Measurements from ENCODE around the gene RAPSN. TPM values are rescaled to one million over a fixed set of nuclear protein-coding genes. Genes with fewer than 3 reads are reported as not detected.

RAPSN gene
- total RNA-seq = 1.7 TPM
- not detected for polyA plus RNA-seq

DNA sequence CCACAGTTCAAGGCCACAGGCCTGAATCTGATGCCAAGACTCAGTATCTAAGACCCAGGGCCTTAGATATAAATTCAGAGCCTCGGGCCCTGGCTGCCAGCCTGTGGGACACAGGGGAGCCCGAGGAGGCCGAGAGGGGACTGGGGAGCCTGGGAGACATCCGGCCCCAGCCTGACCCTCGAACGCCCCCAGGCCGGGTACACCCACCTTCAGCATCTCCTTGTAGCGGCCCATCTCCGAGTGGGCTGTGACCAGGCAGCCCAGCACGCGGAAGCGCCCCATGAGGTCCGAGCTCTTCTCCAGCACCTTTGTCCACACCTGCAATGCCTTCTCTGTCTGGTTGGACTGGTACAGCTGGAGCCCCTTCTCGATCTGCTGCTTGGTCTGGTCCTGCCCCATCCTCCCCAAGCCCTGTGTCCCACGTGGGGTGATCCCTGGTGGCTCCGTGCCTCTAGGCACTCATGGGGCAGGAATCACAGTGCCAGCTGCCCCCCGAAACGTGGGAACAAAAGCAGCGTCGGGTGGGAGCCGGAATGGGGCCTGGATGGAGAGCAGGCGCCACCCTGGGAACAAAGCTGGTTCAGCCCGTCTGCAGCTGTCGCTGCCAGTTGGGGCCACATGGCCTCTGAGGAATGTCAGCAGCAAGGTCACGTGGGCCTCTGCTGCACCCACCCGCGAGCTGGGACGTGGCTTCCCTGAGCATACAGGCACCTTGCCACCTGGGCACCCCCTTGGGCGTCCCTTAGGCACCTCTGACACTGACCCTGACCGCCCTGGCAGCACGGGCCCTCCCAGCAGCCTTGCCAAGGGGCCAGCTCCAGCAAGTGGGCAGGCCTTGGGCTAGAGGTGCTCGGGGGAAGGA, at the start of gene RAPSN:
Gene RAPSN (minus strand): TSS at position 571 of the 862 bp plus-strand sequence. CDS start 172 bp downstream, at position 399.
- Mint-ChIP-seq H3K27me3 (no peaks in the 10 kb centered on the region), H3K4me1 (no peaks in the 10 kb centered on the region), H3K4me3 (no peak within 1 kb of the TSS), H3K27ac (peak within 1 kb of the TSS in 1 of 3 donors; percentile 88), H3K36me3 (no peaks in the 10 kb centered on the region), H3K9me3 (peaks cover 0 to 2% (median 0%) of the 10 kb centered on the region in 7 donors)
- Histone ChIP-seq H3K36me3 (ENCODE audit: control insufficient read depth, insufficient read depth, low read length) (no peaks in the 10 kb centered on the region), H3K4me3 (ENCODE audit: low read depth, low read length) (no peak within 1 kb of the TSS), H3K4me1 (ENCODE audit: control insufficient read depth, insufficient read depth, low read length, poor library complexity, severe bottlenecking) (no peaks in the 10 kb centered on the region), H3K27me3 (ENCODE audit: control insufficient read depth, insufficient read depth, low read length) (no peaks in the 10 kb centered on the region), H3K9me3 (ENCODE audit: control insufficient read depth in 2 of 2, low read length in 2 of 2) (no peaks in the 10 kb centered on the region), H3K27ac (ENCODE audit: insufficient read depth, low read length, poor library complexity, severe bottlenecking) (no peak within 1 kb of the TSS)
- no peak for DNase-seq
- no peak for ATAC-seq (ENCODE audit: low read depth in 2 of 2)

DNA sequence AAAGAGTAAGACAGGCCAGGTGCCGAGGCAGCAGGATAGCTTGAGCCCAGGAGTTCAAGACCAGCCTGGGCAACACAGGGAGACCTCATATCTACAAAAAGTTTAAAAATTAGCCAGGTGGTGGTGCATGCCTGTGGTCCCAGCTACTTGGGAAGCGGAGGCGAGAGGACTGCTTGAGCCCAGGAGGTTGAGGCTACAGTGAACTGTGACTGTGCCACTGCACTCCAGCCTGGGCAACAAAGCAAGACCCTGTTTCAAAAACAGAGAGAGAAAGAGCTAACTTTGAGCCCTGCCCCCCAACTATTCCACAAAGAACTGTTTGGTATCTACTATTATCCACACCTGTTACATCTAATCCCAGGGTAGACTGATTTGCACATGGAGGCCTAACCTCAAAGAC, 49.2 kb upstream of the RAPSN start:
- Histone ChIP-seq H3K4me1 (ENCODE audit: control insufficient read depth, insufficient read depth, low read length, poor library complexity, severe bottlenecking) (peaks cover 3% of the 10 kb centered on the region), H3K27ac (ENCODE audit: insufficient read depth, low read length, poor library complexity, severe bottlenecking) (no peak overlapping the region), H3K36me3 (ENCODE audit: control insufficient read depth, insufficient read depth, low read length) (peaks cover 51% of the 10 kb centered on the region), H3K9me3 (ENCODE audit: control insufficient read depth in 2 of 2, low read length in 2 of 2) (no peaks in the 10 kb centered on the region), H3K4me3 (ENCODE audit: low read depth, low read length) (no peak overlapping the region), H3K27me3 (ENCODE audit: control insufficient read depth, insufficient read depth, low read length) (no peaks in the 10 kb centered on the region)
- Mint-ChIP-seq H3K4me3 (no peak overlapping the region), H3K27me3 (no peaks in the 10 kb centered on the region), H3K36me3 (peaks cover 16% of the 10 kb centered on the region), H3K27ac (peak overlapping the region in 1 of 3 donors; percentile 74), H3K9me3 (no peaks in the 10 kb centered on the region), H3K4me1 (peaks cover 22 to 48% (median 38%) of the 10 kb centered on the region in 4 donors)
- DNase-seq (no peak), ATAC-seq (ENCODE audit: low read depth in 2 of 2) (no peak)

DNA sequence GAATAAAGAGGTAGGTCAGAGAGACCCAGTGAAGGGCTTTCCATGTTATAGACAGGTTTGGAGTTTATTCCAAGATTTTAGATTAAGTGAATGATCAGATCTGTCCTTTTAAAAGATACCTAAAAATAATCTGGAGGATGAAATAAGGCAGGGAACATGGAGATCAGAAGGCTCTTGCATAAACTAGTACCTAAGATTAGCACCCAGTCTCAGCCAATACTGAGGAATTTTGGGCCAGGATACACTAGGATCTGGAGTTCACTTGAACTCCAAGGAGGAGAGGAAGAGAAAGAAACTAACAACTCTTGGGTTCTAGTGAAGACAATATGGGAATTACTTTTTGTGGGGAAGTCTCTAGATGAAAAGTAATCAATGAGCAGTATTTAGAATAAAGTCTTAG, 47.9 kb upstream of the RAPSN start:
- H3K4me3 Mint-ChIP-seq = no peak overlapping the region
- H3K9me3 Mint-ChIP-seq = no peaks in the 10 kb centered on the region
- peaks cover 21% of the 10 kb centered on the region for H3K36me3 Mint-ChIP-seq
- Histone ChIP-seq H3K36me3 (ENCODE audit: control insufficient read depth, insufficient read depth, low read length) (peaks cover 51% of the 10 kb centered on the region), H3K9me3 (ENCODE audit: control insufficient read depth in 2 of 2, low read length in 2 of 2) (no peaks in the 10 kb centered on the region), H3K27me3 (ENCODE audit: control insufficient read depth, insufficient read depth, low read length) (no peaks in the 10 kb centered on the region), H3K4me1 (ENCODE audit: control insufficient read depth, insufficient read depth, low read length, poor library complexity, severe bottlenecking) (peaks cover 3% of the 10 kb centered on the region), H3K27ac (ENCODE audit: insufficient read depth, low read length, poor library complexity, severe bottlenecking) (no peak overlapping the region), H3K4me3 (ENCODE audit: low read depth, low read length) (no peak overlapping the region)
- DNase-seq = no peak
- no peaks in the 10 kb centered on the region for H3K27me3 Mint-ChIP-seq
- ATAC-seq (ENCODE audit: low read depth in 2 of 2) = no peak
- H3K4me1 Mint-ChIP-seq = peaks cover 22 to 43% (median 32%) of the 10 kb centered on the region in 4 donors
- no peak overlapping the region for H3K27ac Mint-ChIP-seq

DNA sequence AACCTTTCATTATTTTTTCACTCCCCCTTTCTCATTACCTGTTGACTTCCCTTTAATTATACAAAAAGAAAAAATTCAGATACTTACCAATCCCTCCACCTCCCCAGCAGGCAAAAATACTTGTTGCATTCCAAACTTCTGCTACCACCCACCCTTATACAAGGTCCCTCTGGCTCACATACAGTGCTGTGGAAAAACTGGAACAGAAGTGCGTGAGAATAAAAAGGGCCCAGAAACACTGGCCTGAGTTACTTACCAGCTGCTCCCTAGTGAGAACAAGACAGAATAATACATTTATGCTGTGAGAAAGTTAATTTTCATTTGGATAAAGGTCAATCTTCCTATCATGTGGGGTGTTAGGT, 46.9 kb upstream of the RAPSN start:
- Histone ChIP-seq H3K4me1 (ENCODE audit: control insufficient read depth, insufficient read depth, low read length, poor library complexity, severe bottlenecking) (no peaks in the 10 kb centered on the region), H3K4me3 (ENCODE audit: low read depth, low read length) (no peak overlapping the region), H3K27ac (ENCODE audit: insufficient read depth, low read length, poor library complexity, severe bottlenecking) (no peak overlapping the region), H3K36me3 (ENCODE audit: control insufficient read depth, insufficient read depth, low read length) (peaks cover 50% of the 10 kb centered on the region), H3K27me3 (ENCODE audit: control insufficient read depth, insufficient read depth, low read length) (no peaks in the 10 kb centered on the region), H3K9me3 (ENCODE audit: control insufficient read depth in 2 of 2, low read length in 2 of 2) (no peaks in the 10 kb centered on the region)
- Mint-ChIP-seq H3K27ac (no peak overlapping the region), H3K36me3 (peaks cover 18% of the 10 kb centered on the region), H3K27me3 (no peaks in the 10 kb centered on the region), H3K4me1 (peaks cover 22 to 38% (median 31%) of the 10 kb centered on the region in 4 donors), H3K9me3 (no peaks in the 10 kb centered on the region), H3K4me3 (no peak overlapping the region)
- DNase-seq (no peak), ATAC-seq (ENCODE audit: low read depth in 2 of 2) (no peak)

DNA sequence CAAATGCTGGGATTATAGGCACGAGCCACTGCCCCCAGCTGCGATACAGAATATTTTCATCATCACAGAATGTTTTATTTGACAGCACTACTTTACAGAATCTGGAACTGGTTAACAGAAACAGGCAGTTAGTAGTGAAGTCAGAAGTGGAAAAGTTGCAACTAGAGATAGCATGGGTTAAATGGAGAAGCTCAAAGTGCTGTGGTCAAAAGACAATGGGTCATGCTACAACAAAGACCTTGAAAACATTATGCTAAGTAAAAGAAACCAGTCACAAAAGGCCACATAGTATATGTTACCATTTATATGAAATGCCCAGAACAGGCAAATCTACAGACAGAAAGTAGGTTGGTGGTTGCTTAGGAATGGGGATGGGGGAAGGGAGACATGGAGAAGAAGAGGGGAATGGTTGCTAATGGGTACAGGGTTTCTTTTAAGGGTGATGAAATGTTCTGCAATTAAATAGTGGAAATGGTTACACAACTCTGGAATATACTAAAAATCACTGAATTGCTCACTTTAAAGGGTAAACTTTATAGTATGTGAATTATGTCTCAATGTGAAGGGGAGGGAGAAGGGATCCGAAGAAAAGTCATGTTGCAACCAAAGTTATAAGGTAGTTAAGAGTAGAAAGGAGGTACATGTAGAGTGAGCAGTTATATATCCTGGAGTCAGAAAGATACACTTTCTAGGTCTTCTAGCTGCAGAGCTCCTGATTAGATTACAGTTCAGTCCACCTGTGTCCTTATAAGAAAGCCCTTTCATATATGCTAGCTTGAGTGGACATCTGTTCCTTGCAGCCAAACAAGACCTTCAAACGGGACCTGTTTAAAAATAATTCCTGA, 46.3 kb upstream of the RAPSN start:
- ATAC-seq (ENCODE audit: low read depth in 2 of 2) = no peak
- H3K27ac Mint-ChIP-seq = no peak overlapping the region
- no peak overlapping the region for H3K4me3 Mint-ChIP-seq
- Histone ChIP-seq H3K4me3 (ENCODE audit: low read depth, low read length) (no peak overlapping the region), H3K27me3 (ENCODE audit: control insufficient read depth, insufficient read depth, low read length) (no peaks in the 10 kb centered on the region), H3K27ac (ENCODE audit: insufficient read depth, low read length, poor library complexity, severe bottlenecking) (no peak overlapping the region), H3K36me3 (ENCODE audit: control insufficient read depth, insufficient read depth, low read length) (peaks cover 43% of the 10 kb centered on the region), H3K9me3 (ENCODE audit: control insufficient read depth in 2 of 2, low read length in 2 of 2) (no peaks in the 10 kb centered on the region), H3K4me1 (ENCODE audit: control insufficient read depth, insufficient read depth, low read length, poor library complexity, severe bottlenecking) (no peaks in the 10 kb centered on the region)
- peaks cover 17 to 36% (median 26%) of the 10 kb centered on the region in 4 donors for H3K4me1 Mint-ChIP-seq
- no peak for DNase-seq
- H3K9me3 Mint-ChIP-seq = no peaks in the 10 kb centered on the region
- no peaks in the 10 kb centered on the region for H3K27me3 Mint-ChIP-seq
- peaks cover 12% of the 10 kb centered on the region for H3K36me3 Mint-ChIP-seq

DNA sequence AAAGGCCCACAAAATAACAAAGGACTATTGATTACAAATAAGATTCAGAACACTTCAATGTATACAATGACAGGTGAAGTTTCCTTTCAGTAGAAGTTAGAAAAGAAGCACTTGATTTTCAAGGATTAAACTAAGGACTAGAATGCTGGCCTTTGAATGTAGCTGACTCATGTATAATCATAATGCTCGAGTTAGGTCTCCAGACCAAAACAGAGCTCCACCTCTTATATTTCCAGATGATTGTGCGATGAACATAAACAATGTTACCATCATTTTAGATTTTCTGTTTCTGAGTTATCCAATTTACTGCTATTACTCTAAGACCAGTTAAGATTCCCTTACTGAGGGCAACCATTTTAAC, 40.4 kb upstream of the RAPSN start:
- Mint-ChIP-seq H3K36me3 (peaks cover 28% of the 10 kb centered on the region), H3K4me1 (peaks cover 12 to 33% (median 26%) of the 10 kb centered on the region in 4 donors), H3K27ac (peak overlapping the region; percentile 79 to 82 (median 81)), H3K9me3 (no peaks in the 10 kb centered on the region), H3K27me3 (no peaks in the 10 kb centered on the region), H3K4me3 (no peak overlapping the region)
- DNase-seq (no peak), ATAC-seq (ENCODE audit: low read depth in 2 of 2) (no peak)
- H3K9me3 ChIP-seq (ENCODE audit: control insufficient read depth in 2 of 2, low read length in 2 of 2) = no peaks in the 10 kb centered on the region
- peaks cover 55% of the 10 kb centered on the region for H3K36me3 ChIP-seq (ENCODE audit: control insufficient read depth, insufficient read depth, low read length)
- H3K27ac ChIP-seq (ENCODE audit: insufficient read depth, low read length, poor library complexity, severe bottlenecking) = no peak overlapping the region
- no peak overlapping the region for H3K4me3 ChIP-seq (ENCODE audit: low read depth, low read length)
- H3K27me3 ChIP-seq (ENCODE audit: control insufficient read depth, insufficient read depth, low read length) = no peaks in the 10 kb centered on the region
- H3K4me1 ChIP-seq (ENCODE audit: control insufficient read depth, insufficient read depth, low read length, poor library complexity, severe bottlenecking) = no peaks in the 10 kb centered on the region

DNA sequence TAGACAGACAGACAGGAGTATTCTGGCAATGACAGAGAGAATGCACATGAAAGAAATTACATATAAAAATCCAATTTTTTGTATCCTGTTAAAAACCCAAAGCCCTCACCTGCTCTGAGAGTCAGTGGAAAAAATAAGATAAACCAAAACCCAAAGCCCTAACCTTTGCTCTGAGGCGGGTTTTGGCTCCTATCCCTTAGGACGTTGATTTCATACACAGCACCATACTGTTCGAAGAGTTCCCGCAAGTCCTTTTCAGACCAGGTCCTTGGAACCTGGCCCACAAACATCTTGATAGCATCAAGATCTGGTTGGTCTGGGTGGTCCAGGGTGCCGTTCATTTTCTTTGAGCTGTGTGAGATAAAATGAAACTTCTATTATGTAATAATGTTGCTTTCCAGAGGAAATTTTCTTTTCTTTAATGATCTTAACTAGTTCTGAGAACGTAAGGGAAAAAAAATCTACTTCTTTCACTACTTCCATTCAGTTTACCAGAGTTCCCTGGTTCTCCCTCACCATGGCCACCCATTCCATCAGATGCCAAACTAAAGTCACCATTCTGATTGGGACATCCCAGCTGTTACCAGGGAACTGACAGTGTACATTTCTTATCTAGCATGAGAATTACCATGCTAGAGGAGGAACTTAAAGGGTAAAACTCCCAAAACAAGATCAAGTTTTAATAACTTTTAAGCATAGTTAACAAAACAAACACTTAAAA, 39.9 kb upstream of the RAPSN start:
- no peaks in the 10 kb centered on the region for H3K9me3 ChIP-seq (ENCODE audit: control insufficient read depth in 2 of 2, low read length in 2 of 2)
- H3K4me3 Mint-ChIP-seq = no peak overlapping the region
- DNase-seq = no peak
- peaks cover 33% of the 10 kb centered on the region for H3K36me3 Mint-ChIP-seq
- H3K36me3 ChIP-seq (ENCODE audit: control insufficient read depth, insufficient read depth, low read length) = peaks cover 55% of the 10 kb centered on the region
- no peaks in the 10 kb centered on the region for H3K27me3 Mint-ChIP-seq
- no peaks in the 10 kb centered on the region for H3K9me3 Mint-ChIP-seq
- peak overlapping the region; percentile 32 to 81 (median 79) for H3K27ac Mint-ChIP-seq
- H3K27ac ChIP-seq (ENCODE audit: insufficient read depth, low read length, poor library complexity, severe bottlenecking) = no peak overlapping the region
- no peak for ATAC-seq (ENCODE audit: low read depth in 2 of 2)
- no peaks in the 10 kb centered on the region for H3K4me1 ChIP-seq (ENCODE audit: control insufficient read depth, insufficient read depth, low read length, poor library complexity, severe bottlenecking)
- H3K4me1 Mint-ChIP-seq = peaks cover 8 to 30% (median 22%) of the 10 kb centered on the region in 4 donors
- H3K27me3 ChIP-seq (ENCODE audit: control insufficient read depth, insufficient read depth, low read length) = no peaks in the 10 kb centered on the region
- H3K4me3 ChIP-seq (ENCODE audit: low read depth, low read length) = no peak overlapping the region
